ENCODE measurements around the gene RAD51B. TPM values are rescaled to one million over a fixed set of nuclear protein-coding genes. Genes with fewer than 3 reads are reported as not detected.

Gene RAD51B
- total and polyA plus RNA-seq, 9 of the 15 experiments (the other 6 are each of a cell fraction or from before 2014, with no cell fraction given): 8.5 to 17.3 (median 11.3) TPM

DNA sequence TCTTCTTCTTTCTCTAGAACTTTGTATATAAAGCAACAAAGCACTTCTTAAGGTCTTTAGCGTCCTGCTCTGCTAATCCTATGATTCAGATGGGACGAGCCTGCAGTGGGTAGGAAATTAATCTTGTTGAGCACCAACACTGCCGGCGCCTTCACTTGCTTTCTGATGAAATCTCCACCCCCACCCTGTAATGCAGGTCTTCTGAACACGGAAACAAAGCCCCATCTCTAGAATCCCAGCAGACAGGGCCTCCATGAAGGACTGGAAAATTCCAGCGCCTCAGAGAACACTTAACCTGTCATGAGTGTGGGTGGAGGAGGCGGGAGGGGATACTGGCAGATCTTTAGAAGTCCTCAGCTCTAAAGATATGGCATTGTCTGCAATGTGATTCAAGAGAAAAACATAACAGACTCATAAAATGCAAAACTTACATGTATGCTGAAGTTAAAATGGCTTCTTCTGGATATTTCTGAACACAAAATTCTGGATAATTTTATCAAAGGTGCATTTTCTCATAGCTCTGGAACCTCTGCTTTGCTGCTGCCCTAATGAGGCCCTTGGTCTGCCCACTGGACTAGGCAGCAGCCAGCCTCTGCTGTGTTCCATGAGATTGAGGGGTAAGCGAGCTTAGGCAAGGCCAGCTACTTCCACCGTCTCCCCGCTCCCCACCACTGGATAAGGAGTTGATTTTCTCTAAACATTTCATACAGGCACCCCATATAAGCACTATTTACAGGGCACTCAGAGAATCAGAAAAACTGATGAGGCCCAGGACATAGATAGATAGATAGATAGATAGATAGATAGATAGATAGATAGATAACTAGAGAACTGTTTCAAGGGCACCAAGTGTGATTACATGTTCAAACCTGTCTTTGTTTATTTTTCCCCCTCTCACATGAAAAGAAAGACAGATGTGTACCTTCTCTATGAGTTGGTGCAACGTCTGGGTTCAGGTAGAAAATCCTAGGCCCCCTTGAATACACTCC, 930.2 kb downstream of the RAD51B start (continued):
- TF ChIP-seq, protein P1, sequence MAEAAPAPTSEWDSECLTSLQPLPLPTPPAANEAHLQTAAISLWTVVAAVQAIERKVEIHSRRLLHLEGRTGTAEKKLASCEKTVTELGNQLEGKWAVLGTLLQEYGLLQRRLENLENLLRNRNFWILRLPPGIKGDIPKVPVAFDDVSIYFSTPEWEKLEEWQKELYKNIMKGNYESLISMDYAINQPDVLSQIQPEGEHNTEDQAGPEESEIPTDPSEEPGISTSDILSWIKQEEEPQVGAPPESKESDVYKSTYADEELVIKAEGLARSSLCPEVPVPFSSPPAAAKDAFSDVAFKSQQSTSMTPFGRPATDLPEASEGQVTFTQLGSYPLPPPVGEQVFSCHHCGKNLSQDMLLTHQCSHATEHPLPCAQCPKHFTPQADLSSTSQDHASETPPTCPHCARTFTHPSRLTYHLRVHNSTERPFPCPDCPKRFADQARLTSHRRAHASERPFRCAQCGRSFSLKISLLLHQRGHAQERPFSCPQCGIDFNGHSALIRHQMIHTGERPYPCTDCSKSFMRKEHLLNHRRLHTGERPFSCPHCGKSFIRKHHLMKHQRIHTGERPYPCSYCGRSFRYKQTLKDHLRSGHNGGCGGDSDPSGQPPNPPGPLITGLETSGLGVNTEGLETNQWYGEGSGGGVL (CRISPR knock-in tag; IDR thresholded peaks at IDR 0.05): no peak
- TF ChIP-seq, protein P2, sequence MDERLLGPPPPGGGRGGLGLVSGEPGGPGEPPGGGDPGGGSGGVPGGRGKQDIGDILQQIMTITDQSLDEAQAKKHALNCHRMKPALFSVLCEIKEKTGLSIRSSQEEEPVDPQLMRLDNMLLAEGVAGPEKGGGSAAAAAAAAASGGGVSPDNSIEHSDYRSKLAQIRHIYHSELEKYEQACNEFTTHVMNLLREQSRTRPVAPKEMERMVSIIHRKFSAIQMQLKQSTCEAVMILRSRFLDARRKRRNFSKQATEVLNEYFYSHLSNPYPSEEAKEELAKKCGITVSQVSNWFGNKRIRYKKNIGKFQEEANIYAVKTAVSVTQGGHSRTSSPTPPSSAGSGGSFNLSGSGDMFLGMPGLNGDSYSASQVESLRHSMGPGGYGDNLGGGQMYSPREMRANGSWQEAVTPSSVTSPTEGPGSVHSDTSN (CRISPR knock-in tag; IDR thresholded peaks at IDR 0.05; ENCODE audit: low read depth): no peak
- TF ChIP-seq, protein P2 (tag; conservative IDR thresholded peaks at IDR 0.05; ENCODE audit: low read depth): peak; percentile 57
- TF ChIP-seq ZNF778 (CRISPR knock-in tag; IDR thresholded peaks at IDR 0.05): no peak
- no peak for TF ChIP-seq ZNF717 (CRISPR knock-in tag; IDR thresholded peaks at IDR 0.05)
- TF ChIP-seq CBX1 (IDR thresholded peaks at IDR 0.05; ENCODE audit: low read depth): no peak
- TF ChIP-seq CEBPG (CRISPR knock-in tag; IDR thresholded peaks at IDR 0.05): peak; percentile 93
- TF ChIP-seq CEBPG (tag; conservative IDR thresholded peaks at IDR 0.05 in 1 of 2, IDR thresholded peaks at IDR 0.05 in 1 of 2): peak; percentile 79 to 95
- TF ChIP-seq ELF1 (tag; IDR thresholded peaks at IDR 0.05): peak; percentile 36
- no peak for TF ChIP-seq HDAC2 (IDR thresholded peaks at IDR 0.05)
- TF ChIP-seq, protein P3, sequence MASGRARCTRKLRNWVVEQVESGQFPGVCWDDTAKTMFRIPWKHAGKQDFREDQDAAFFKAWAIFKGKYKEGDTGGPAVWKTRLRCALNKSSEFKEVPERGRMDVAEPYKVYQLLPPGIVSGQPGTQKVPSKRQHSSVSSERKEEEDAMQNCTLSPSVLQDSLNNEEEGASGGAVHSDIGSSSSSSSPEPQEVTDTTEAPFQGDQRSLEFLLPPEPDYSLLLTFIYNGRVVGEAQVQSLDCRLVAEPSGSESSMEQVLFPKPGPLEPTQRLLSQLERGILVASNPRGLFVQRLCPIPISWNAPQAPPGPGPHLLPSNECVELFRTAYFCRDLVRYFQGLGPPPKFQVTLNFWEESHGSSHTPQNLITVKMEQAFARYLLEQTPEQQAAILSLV (tag; IDR thresholded peaks at IDR 0.05): 0 out of 2 replicates have a peak, but pooled peaks have one; percentile 31
- TF ChIP-seq, protein P4, sequence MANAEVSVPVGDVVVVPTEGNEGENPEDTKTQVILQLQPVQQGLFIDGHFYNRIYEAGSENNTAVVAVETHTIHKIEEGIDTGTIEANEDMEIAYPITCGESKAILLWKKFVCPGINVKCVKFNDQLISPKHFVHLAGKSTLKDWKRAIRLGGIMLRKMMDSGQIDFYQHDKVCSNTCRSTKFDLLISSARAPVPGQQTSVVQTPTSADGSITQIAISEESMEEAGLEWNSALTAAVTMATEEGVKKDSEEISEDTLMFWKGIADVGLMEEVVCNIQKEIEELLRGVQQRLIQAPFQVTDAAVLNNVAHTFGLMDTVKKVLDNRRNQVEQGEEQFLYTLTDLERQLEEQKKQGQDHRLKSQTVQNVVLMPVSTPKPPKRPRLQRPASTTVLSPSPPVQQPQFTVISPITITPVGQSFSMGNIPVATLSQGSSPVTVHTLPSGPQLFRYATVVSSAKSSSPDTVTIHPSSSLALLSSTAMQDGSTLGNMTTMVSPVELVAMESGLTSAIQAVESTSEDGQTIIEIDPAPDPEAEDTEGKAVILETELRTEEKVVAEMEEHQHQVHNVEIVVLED (CRISPR knock-in tag; IDR thresholded peaks at IDR 0.05): no peak
- TF ChIP-seq ARID1B (IDR thresholded peaks at IDR 0.05): peak; percentile 31; the same call in 1 of the 2 replicates
- TF ChIP-seq SRSF1 (IDR thresholded peaks at IDR 0.05; ENCODE audit: low read depth, low read length): no peak
- peak; percentile 45; the same call in 1 of the 2 replicates for TF ChIP-seq ATF7 (IDR thresholded peaks at IDR 0.05)
- no peak for TF ChIP-seq TCF7L2 (IDR thresholded peaks at IDR 0.05; ENCODE audit: low read depth, low read length)
- TF ChIP-seq, protein P5, sequence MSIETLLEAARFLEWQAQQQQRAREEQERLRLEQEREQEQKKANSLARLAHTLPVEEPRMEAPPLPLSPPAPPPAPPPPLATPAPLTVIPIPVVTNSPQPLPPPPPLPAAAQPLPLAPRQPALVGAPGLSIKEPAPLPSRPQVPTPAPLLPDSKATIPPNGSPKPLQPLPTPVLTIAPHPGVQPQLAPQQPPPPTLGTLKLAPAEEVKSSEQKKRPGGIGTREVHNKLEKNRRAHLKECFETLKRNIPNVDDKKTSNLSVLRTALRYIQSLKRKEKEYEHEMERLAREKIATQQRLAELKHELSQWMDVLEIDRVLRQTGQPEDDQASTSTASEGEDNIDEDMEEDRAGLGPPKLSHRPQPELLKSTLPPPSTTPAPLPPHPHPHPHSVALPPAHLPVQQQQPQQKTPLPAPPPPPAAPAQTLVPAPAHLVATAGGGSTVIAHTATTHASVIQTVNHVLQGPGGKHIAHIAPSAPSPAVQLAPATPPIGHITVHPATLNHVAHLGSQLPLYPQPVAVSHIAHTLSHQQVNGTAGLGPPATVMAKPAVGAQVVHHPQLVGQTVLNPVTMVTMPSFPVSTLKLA (conservative IDR thresholded peaks at IDR 0.05): no peak

Data from K562 (cell line).